Measurements from ENCODE around the gene AUTS2. TPM values are rescaled to one million over a fixed set of nuclear protein-coding genes. Genes with fewer than 3 reads are reported as not detected.

The AUTS2 gene
- polyA plus RNA-seq, 1 donor from 2014 or later, result 97.3 TPM

DNA sequence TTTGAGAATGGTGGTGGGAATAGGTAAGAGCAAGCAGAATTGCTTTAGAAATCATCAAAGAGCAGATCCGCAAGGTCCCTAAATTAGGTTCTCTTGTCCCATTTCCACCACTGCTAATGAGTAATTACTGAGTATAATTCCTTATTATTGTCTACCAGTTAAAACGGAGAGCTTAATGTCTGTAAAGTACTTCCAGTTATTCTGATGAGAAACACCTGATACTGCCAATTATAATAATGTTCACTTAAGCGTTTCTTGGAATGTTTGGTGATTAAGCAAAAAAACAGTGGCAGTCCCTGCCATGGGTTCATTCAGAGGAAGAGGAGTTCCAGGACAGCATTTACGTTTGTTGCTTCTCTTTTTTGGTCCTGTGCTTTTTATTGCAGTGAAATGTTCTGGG lies 1175.1 kb downstream of the AUTS2 start:
- no peak overlapping the region for H3K4me2 ChIP-seq (ENCODE audit: low read length)
- no peaks in the 10 kb centered on the region for H3K27me3 ChIP-seq (ENCODE audit: insufficient read depth, low read depth, low read length)
- H3K9me3 ChIP-seq (ENCODE audit: low read length), result no peaks in the 10 kb centered on the region
- no peak for TF ChIP-seq EZH2 (IDR thresholded peaks at IDR 0.05; ENCODE audit: borderline replicate concordance, insufficient read depth, low read length, poor library complexity, severe bottlenecking)
- no peak for TF ChIP-seq MXI1 (conservative IDR thresholded peaks at IDR 0.05; ENCODE audit: poor library complexity, severe bottlenecking)
- TF ChIP-seq, protein P1, sequence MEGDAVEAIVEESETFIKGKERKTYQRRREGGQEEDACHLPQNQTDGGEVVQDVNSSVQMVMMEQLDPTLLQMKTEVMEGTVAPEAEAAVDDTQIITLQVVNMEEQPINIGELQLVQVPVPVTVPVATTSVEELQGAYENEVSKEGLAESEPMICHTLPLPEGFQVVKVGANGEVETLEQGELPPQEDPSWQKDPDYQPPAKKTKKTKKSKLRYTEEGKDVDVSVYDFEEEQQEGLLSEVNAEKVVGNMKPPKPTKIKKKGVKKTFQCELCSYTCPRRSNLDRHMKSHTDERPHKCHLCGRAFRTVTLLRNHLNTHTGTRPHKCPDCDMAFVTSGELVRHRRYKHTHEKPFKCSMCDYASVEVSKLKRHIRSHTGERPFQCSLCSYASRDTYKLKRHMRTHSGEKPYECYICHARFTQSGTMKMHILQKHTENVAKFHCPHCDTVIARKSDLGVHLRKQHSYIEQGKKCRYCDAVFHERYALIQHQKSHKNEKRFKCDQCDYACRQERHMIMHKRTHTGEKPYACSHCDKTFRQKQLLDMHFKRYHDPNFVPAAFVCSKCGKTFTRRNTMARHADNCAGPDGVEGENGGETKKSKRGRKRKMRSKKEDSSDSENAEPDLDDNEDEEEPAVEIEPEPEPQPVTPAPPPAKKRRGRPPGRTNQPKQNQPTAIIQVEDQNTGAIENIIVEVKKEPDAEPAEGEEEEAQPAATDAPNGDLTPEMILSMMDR (IDR thresholded peaks at IDR 0.05; ENCODE audit: poor library complexity, severe bottlenecking), result no peak
- TF ChIP-seq TAF1 (IDR thresholded peaks at IDR 0.05; ENCODE audit: low read depth), result no peak
- TF ChIP-seq, protein P2, sequence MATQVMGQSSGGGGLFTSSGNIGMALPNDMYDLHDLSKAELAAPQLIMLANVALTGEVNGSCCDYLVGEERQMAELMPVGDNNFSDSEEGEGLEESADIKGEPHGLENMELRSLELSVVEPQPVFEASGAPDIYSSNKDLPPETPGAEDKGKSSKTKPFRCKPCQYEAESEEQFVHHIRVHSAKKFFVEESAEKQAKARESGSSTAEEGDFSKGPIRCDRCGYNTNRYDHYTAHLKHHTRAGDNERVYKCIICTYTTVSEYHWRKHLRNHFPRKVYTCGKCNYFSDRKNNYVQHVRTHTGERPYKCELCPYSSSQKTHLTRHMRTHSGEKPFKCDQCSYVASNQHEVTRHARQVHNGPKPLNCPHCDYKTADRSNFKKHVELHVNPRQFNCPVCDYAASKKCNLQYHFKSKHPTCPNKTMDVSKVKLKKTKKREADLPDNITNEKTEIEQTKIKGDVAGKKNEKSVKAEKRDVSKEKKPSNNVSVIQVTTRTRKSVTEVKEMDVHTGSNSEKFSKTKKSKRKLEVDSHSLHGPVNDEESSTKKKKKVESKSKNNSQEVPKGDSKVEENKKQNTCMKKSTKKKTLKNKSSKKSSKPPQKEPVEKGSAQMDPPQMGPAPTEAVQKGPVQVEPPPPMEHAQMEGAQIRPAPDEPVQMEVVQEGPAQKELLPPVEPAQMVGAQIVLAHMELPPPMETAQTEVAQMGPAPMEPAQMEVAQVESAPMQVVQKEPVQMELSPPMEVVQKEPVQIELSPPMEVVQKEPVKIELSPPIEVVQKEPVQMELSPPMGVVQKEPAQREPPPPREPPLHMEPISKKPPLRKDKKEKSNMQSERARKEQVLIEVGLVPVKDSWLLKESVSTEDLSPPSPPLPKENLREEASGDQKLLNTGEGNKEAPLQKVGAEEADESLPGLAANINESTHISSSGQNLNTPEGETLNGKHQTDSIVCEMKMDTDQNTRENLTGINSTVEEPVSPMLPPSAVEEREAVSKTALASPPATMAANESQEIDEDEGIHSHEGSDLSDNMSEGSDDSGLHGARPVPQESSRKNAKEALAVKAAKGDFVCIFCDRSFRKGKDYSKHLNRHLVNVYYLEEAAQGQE (IDR thresholded peaks at IDR 0.05; ENCODE audit: borderline replicate concordance), result no peak
- no peak for TF ChIP-seq SMC3 (conservative IDR thresholded peaks at IDR 0.05; ENCODE audit: poor library complexity)
- no peak for TF ChIP-seq POLR2AphosphoS5 (IDR thresholded peaks at IDR 0.05)
- TF ChIP-seq EP300 (conservative IDR thresholded peaks at IDR 0.05; ENCODE audit: poor library complexity, severe bottlenecking), result no peak
- peaks cover 43% of the 10 kb centered on the region for H3K36me3 ChIP-seq (ENCODE audit: insufficient read depth, low read length)
- H3F3A ChIP-seq (ENCODE audit: insufficient read depth, low read length, poor library complexity, severe bottlenecking), result peaks cover 6% of the 10 kb centered on the region
- no peaks in the 10 kb centered on the region for H3K9me2 ChIP-seq (ENCODE audit: insufficient read depth, low read length)
- H3K4me3 ChIP-seq (ENCODE audit: low read length), result no peak overlapping the region
- no peak overlapping the region for H3K9ac ChIP-seq (ENCODE audit: low read length)
- peaks cover 67% of the 10 kb centered on the region for H4K20me1 ChIP-seq (ENCODE audit: insufficient read depth)
- H3K79me2 ChIP-seq (replicated peaks; ENCODE audit: insufficient read depth, low read length), result peaks cover 34% of the 10 kb centered on the region
- H2AFZ ChIP-seq (ENCODE audit: low read depth, low read length), result no peak overlapping the region
- H3K27ac ChIP-seq (ENCODE audit: low read length), result no peak overlapping the region

DNA sequence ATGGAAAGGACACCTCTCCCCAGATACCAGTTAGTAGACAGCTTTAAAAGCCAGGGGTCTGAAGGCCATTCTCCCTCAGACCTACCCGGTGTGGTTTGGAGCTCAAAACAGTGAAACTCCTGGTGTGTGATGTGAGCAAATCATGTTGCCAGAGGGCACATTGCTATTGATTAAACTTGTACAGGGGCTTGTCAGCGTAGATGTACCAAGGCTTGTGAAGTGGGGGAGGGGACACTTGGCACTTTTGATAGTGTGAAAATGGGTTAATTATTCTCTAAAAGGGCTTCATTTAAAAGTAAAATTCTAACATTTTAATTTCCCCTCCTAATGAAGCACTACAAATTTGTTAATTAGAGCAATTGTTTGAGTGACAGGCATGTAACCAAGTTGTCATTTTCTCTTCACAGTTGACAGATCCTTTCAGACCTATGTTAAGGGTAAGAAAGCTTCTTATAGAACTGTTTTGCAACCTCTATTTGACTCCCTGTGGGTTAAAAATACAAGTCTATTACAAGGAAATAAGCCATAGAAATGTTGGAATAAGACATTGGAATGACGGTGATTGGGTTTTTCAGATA lies 1176.8 kb downstream of the AUTS2 start:
- H3K27ac ChIP-seq (ENCODE audit: low read length), result no peak overlapping the region
- no peak overlapping the region for H3K4me3 ChIP-seq (ENCODE audit: low read length)
- peaks cover 6% of the 10 kb centered on the region for H3F3A ChIP-seq (ENCODE audit: insufficient read depth, low read length, poor library complexity, severe bottlenecking)
- peaks cover 43% of the 10 kb centered on the region for H3K36me3 ChIP-seq (ENCODE audit: insufficient read depth, low read length)
- no peak overlapping the region for H3K4me2 ChIP-seq (ENCODE audit: low read length)
- H3K9me3 ChIP-seq (ENCODE audit: low read length), result no peaks in the 10 kb centered on the region
- no peak overlapping the region for H2AFZ ChIP-seq (ENCODE audit: low read depth, low read length)
- TF ChIP-seq, protein P1 (IDR thresholded peaks at IDR 0.05; ENCODE audit: poor library complexity, severe bottlenecking), result no peak
- peaks cover 77% of the 10 kb centered on the region for H4K20me1 ChIP-seq (ENCODE audit: insufficient read depth)
- H3K27me3 ChIP-seq (ENCODE audit: insufficient read depth, low read depth, low read length), result no peaks in the 10 kb centered on the region
- H3K9ac ChIP-seq (ENCODE audit: low read length), result no peak overlapping the region
- peaks cover 31% of the 10 kb centered on the region for H3K79me2 ChIP-seq (replicated peaks; ENCODE audit: insufficient read depth, low read length)
- H3K9me2 ChIP-seq (ENCODE audit: insufficient read depth, low read length), result no peaks in the 10 kb centered on the region
